ENCODE measurements around the gene NTN1.

- TF ChIP-seq POLR2AphosphoS5 (IDR thresholded peaks at IDR 0.05; ENCODE audit: low read depth, low read length) (no peak), CTCF (IDR thresholded peaks at IDR 0.05) (no peak), TCF7L2 (IDR thresholded peaks at IDR 0.05; ENCODE audit: low read depth, low read length) (no peak)
- TF ChIP-seq, protein P1, sequence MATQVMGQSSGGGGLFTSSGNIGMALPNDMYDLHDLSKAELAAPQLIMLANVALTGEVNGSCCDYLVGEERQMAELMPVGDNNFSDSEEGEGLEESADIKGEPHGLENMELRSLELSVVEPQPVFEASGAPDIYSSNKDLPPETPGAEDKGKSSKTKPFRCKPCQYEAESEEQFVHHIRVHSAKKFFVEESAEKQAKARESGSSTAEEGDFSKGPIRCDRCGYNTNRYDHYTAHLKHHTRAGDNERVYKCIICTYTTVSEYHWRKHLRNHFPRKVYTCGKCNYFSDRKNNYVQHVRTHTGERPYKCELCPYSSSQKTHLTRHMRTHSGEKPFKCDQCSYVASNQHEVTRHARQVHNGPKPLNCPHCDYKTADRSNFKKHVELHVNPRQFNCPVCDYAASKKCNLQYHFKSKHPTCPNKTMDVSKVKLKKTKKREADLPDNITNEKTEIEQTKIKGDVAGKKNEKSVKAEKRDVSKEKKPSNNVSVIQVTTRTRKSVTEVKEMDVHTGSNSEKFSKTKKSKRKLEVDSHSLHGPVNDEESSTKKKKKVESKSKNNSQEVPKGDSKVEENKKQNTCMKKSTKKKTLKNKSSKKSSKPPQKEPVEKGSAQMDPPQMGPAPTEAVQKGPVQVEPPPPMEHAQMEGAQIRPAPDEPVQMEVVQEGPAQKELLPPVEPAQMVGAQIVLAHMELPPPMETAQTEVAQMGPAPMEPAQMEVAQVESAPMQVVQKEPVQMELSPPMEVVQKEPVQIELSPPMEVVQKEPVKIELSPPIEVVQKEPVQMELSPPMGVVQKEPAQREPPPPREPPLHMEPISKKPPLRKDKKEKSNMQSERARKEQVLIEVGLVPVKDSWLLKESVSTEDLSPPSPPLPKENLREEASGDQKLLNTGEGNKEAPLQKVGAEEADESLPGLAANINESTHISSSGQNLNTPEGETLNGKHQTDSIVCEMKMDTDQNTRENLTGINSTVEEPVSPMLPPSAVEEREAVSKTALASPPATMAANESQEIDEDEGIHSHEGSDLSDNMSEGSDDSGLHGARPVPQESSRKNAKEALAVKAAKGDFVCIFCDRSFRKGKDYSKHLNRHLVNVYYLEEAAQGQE (IDR thresholded peaks at IDR 0.05; ENCODE audit: insufficient read depth in 1 of 2, low read depth in 2 of 2, low read length in 1 of 2) = no peak
These were observed 69.4 kb downstream of the NTN1 start for GRCh38 chr17:9090641-9091096.
